Stimulated activated CD8-positive, alpha-beta memory T cell treated with anti-CD3 and anti-CD28 coated beads, Interleukin-12 subunit alpha, Interleukin-12 subunit beta, amount 100 ng/mL, for 4 hours (primary cell): Measurements from ENCODE around the gene CHRNA4.

ENCODE experiments used
- DNase-seq: peaks from one replicate; pipeline ENCODE4 v3.0.0-alpha.2; 2020; ENCODE audit warnings: low read depth

The CHRNA4 gene

GRCh38 chr20:63363981-63364561 lies 2.9 kb upstream of the CHRNA4 start:
- DNase-seq = no peak

DNA sequence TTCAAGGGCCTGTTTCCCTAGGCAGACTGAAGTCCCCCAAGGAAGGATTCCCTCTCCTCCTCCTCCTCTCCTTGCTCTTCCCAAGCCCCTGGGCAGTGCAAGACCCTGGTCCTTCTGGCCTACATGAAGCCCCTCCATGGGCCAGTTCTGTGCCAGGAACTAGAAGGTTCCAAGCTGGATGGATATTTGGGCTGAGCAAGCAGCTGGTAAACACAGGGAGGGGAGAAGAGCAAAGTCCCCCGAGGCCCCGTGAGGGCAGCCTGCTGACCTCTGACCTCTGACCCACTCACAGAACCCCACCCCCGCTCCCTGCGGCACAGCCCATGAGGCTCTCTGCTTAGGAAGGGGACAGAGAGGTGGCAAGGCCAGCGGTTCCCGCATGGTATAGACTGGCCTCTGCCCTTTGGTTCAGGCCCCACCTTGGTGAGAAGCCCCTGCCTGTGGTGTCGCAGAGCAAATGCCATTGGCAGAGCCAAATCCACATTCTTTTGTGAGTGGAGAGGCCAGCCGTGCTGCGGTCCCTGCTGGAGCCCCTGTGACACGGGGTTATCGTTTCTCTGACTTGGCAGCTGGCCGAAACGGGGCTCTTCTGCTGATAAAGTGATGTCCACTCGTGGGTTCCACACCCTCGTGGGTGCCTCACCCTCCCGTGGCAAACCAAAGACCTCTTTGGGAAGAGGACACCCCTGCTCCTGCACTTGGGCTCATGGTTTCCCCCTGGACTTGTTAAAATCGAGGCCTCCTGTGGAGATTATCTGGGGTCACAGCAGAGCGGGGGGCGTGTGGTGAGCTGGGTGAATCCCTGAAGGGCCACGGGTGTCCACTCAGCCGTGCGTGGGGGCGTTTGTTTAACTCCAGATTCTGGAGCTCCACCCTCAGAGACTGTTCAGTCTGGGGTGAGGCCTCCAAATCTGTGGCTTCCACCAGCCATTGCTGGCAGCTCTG lies 2.1 kb upstream of the CHRNA4 start:
- no peak for DNase-seq

GRCh38 chr20:63362436-63363009 lies 1.4 kb upstream of the CHRNA4 start:
- no peak for DNase-seq

DNA sequence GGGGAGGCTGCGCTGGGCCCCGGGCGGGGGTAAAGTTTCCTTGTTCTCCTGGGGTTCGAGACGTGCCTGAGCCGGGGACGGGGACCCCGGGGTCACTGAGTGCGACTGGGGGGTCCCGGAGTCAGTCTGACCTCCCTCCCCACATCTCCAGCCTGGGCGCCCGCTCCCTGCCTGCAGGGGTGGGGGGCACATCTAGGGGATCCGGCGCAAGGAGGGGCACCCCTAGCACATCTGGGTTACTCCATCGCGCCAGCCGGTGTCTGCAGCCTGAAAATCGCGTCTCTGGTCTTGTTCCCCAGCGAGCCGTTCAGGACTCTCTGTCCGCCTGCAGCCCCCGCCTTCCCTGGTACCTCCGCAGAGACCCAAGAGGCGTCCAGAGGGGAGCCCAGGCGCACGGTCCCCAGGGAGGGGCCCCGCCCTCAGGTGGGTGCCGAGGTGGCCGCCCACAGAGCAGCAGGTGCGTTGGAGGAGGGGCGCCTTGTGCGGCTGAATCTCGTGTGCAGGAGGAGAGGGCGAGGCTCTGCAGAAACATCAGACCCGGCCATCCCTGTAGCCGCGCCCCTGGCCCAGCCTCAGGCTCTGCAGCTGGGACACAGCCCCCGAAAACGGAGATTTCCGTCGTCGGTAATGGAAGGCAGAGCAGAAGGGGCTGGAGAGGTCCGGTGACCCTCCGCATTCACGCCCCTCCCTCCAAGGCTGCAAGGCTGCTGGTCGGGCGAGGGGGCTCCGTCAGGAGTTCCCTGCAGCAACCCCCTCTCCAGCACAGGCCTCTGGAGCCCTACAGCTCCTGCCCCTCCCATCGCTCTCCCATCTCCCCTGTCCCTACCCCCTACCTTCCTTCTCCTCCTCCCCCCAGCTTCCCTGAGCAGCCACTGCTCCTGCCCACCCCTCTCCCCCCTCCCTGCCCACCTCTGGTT lies 628 bp upstream of the CHRNA4 start:
- no peak for DNase-seq

DNA sequence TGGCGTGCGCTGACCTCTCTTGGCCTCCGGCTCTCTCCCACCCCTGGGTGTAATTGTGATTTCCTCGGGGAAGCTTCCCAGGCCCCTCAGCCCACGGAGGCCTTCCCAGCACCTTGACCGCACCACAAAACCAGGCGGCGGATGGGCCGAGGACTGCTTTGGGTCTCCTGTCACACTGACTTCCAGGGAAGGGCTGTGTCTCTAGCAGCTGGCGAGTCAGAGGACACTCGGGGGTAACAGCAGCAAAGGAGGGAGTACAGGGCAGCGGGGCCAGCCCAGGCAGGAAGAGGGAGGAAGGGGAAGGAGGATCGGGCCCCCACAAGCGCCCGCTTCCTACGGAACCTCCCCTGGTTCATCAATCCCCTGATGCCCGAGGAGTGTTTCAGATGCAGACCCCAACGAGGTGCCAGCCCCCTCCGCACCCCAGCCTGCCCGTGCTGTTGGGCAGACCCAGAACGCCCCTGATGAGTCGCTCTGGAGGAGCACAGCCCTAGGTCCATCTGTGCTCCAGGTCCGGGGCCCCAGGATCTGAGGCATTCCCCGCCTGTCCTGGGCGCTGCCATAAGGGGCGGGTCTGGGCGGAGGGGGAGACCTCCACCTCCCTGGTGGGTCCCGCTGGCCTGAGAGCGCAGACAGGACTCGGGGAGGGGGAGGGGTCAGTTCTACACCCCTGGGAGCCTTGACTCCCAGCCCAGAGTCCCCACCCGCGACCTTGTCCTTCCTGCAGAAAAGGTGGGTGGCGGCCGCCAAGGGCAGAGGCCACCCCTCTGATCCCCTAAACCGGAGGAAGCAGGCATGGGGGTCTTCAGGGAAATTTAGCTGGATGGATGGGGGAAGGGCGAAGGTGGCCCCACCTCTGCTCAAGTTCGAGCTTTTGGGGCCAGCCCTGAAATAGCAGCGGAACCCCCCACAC lies 956 bp downstream of the CHRNA4 start:
- no peak for DNase-seq

- no peak for DNase-seq
Measured at GRCh38 chr20:63359164-63359934, 1.8 kb downstream of the CHRNA4 start.

DNA sequence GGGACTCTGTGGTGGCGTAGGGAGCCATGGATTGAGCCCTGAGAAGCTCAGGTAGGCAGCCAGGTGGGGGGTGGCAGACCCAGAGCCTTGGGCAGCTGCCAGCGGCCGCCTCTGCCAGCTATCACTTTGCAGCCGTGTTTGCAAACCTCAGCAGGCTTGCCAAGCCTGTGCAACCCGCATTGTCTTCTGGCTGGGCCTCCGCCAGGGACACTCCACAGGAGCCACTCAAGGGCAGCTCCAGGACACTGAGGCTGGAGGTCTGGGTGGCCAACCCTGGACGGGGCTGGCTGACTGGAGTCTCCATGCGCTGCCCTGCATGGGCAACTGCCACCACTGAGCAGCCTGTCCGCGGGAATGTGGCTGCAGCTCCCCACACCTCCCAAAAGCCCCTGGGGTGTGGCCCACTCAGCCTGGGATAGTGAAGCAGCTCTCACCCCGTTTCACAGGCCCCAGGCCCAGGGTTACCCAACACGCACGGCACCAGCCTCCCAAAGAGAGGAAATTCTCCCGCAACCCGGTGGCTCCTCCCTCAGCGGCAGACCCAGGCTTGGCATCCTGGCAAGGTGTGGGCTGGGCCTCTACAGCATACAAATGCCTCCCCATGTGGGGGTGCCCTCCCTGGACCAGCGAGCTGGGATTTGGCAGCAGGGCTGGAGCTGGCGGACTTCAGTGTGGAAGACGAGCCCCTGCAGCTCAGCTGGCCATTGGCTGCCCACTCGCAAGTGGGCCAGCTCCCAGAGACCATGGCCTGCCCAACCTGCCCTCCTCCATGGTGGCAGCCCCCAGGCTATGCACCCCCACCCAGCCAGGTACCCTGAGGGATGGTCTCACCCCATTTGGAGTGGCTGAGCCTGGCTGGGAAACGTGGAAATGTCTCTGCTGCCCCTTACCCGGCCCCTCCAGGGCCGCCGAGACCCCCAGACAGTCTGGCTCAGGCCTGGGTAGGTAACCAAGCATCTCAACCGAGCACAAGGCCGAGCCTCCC lies 2.9 kb downstream of the CHRNA4 start:
- no peak for DNase-seq

DNA sequence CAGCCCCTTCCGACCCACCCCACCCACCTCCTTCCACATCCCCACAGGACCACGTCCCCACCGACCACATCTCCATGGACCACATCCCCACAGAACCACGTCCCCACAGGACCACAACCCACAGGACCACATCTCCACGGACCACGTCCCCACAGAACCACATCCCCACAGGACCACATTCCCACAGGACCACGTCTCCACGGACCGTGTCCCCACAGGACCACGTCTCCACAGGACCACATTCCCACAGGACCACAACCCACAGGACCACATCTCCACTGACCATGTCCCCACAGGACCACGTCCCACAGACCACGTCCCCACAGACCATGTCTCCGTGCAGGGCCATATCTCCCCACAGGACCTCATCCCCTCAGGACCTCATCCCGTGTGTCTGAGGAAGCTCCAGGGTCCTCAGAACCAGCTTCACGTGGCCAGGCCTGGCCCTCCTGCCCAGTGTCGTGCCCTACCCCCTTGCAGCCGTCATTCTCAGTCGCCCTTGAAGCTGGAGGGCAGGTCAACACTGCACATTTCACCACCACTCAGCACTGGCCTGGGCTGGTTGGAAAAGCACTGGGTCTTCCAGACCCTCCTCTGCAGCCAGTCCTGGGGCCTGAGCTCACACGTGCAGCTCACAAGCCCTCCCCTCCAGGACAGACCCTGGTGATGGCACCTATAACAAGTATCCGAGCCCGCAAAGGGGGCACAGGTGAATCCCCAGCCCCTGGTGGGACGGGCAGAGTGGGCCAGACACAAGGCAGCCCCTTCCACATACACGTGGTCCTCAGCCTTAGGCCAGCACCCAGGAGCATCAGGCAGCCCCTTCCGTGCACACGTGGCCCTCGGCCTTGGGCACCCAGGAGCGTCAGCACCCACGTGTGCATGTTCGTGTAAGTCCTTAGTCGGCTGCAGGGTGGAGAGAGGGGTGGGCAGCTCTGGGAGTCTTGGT lies 3.9 kb downstream of the CHRNA4 start:
- DNase-seq = no peak

- DNase-seq = no peak
Measured at GRCh38 chr20:63356511-63356910, 4.6 kb downstream of the CHRNA4 start.

DNA sequence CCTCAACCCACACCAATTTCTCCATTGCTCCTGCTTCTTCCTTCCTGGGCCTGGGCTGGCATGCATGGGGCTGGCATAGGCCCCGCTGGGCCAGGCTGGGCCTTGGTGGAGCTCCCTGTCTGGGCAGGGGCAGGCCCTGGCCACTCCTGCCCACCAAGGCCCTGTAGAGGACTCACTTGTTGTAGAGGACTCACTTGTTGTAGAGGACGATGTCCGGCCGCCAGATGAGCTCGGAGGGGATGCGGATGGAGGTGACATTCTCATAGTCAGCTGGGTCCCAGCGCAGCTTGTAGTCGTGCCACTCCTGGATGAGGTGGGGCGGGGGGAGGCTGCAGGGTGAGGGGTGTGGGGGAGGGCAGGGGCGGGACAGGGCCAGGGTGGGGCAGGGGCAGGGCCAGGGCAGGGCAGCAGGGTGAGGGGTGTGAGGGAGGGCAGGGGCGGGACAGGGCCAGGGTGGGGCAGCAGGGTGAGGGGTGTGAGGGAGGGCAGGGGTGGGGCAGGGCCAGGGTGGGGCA lies 5.3 kb downstream of the CHRNA4 start:
- DNase-seq = no peak

DNA sequence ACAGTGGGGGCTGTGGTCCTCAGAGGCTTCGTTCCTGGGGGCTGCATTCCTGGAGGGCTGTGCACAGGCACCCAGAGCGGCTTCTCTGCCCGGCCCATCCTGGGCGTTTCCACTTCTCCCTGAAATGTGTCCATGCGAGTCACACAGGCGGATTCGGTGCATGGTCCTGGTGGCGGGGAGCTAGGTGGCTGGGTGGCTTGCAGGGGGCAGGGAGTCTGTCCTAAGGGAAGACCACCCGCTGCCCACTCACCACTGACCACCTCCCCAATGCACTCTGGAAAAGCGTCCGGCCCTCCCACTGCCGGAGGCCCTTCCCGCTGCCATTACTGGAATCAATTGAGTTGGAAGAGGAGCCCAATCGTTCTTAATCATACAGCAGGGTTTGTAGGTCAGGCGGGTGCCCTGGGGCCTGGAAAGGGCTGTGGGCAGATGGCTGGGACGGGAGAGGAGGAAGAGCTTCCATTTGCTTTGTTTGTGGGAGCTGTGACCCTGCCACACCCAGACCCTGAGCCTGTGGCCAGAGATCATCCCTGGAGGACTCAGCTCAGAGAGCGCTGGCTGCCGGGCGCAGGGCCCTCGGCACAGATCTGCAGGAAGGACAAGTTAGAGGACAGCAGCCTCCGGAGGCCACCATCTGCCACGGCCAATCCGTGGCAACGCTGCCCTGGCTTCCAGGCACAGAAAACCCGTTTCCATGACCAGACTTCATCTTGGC lies 6.4 kb downstream of the CHRNA4 start:
- no peak for DNase-seq

DNA sequence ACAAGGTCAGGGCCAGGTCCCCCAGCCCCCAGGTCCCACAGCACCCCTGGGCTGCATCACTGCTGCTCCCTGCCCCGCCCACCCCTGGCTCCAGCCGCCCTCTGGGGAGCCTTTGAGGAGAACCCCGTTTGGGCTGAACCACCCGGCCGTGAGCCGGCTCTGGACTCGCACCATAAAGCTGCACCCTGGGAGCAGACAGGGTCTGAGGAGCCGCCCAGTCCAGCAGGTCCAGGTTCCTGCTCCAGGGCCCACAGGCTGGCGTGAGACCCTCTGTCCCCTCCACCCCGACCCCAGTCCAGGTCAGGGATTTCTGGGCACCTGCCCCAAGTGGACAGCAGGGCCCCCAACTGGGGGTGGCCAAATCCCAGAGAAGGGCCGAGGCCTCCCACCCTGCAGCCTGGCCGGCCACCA lies 8.3 kb downstream of the CHRNA4 start:
- DNase-seq = no peak

- no peak for DNase-seq
Measured at GRCh38 chr20:63351811-63352591, 9.1 kb downstream of the CHRNA4 start.

GRCh38 chr20:63351326-63351700 lies 9.8 kb downstream of the CHRNA4 start:
- no peak for DNase-seq

- DNase-seq = no peak
Measured at GRCh38 chr20:63350597-63351325, 10.4 kb downstream of the CHRNA4 start.

- DNase-seq = no peak
Measured at GRCh38 chr20:63350196-63350595, 11.0 kb downstream of the CHRNA4 start.
